Measurements from ENCODE around the gene PGM1. TPM values are rescaled to one million over a fixed set of nuclear protein-coding genes. Genes with fewer than 3 reads are reported as not detected.

PGM1 gene
- total RNA-seq, 1 experiment from 2014 or later = 111 TPM

GRCh38 chr1:63618011-63618410 lies 24.8 kb downstream of the PGM1 start:
- no peak for ATAC-seq
- no peaks in the 10 kb centered on the region for H3K36me3 Mint-ChIP-seq
- DNase-seq (ENCODE audit: low spot score) = no peak
- no peak overlapping the region for H3K4me3 Mint-ChIP-seq
- H3K27ac Mint-ChIP-seq = no peak overlapping the region
- peaks cover 29% of the 10 kb centered on the region for H3K4me1 Mint-ChIP-seq
- CTCF ChIA-PET = interaction anchor here (2.2 to 2.8 kb wide), 2 partner anchors 624 to 629 kb away, joined by 6 to 9 read pairs; no protein-coding TSS in a partner anchor
- POLR2A ChIA-PET = no interaction called here
- H3K9me3 Mint-ChIP-seq = no peaks in the 10 kb centered on the region
- TF ChIP-seq SP1 (CRISPR knock-in tag; conservative IDR thresholded peaks at IDR 0.05) (no peak), MLX (CRISPR knock-in tag; IDR thresholded peaks at IDR 0.05) (no peak), ZNF263 (CRISPR knock-in tag; IDR thresholded peaks at IDR 0.05; ENCODE audit: low read depth) (no peak), ZNF396 (CRISPR knock-in tag; IDR thresholded peaks at IDR 0.05; ENCODE audit: borderline replicate concordance) (no peak)
- H3K27me3 Mint-ChIP-seq (ENCODE audit: low read depth) = no peaks in the 10 kb centered on the region

GRCh38 chr1:63619558-63619957 lies 26.3 kb downstream of the PGM1 start:
- ChIA-PET POLR2A (no interaction called here), CTCF (interaction anchor here (1.0 kb wide), 1 partner anchor 55 kb away, joined by 3 read pairs; no protein-coding TSS in a partner anchor)
- Mint-ChIP-seq H3K27ac (no peak overlapping the region), H3K4me1 (peaks cover 38% of the 10 kb centered on the region), H3K36me3 (no peaks in the 10 kb centered on the region), H3K4me3 (no peak overlapping the region), H3K27me3 (ENCODE audit: low read depth) (no peaks in the 10 kb centered on the region), H3K9me3 (no peaks in the 10 kb centered on the region)
- DNase-seq (ENCODE audit: low spot score) (no peak), ATAC-seq (no peak)
- TF ChIP-seq FOXP1 (CRISPR knock-in tag; IDR thresholded peaks at IDR 0.05; ENCODE audit: borderline replicate concordance) = no peak

- ATAC-seq (no peak), DNase-seq (ENCODE audit: low spot score) (no peak)
- Mint-ChIP-seq H3K27ac (no peak overlapping the region), H3K4me3 (no peak overlapping the region), H3K4me1 (peaks cover 46% of the 10 kb centered on the region), H3K9me3 (no peaks in the 10 kb centered on the region), H3K27me3 (ENCODE audit: low read depth) (no peaks in the 10 kb centered on the region), H3K36me3 (no peaks in the 10 kb centered on the region)
- CTCF ChIA-PET = interaction anchor here (1.0 to 1.4 kb wide), 2 partner anchors 54 to 517 kb away, joined by 4 to 5 read pairs; no protein-coding TSS in a partner anchor
- POLR2A ChIA-PET = no interaction called here
- TF ChIP-seq SP1 (CRISPR knock-in tag; conservative IDR thresholded peaks at IDR 0.05) (no peak), FOXP1 (CRISPR knock-in tag; IDR thresholded peaks at IDR 0.05; ENCODE audit: borderline replicate concordance) (no peak), ZNF423 (CRISPR knock-in tag; IDR thresholded peaks at IDR 0.05) (no peak), MLX (CRISPR knock-in tag; IDR thresholded peaks at IDR 0.05) (no peak), FOXP4 (CRISPR knock-in tag; IDR thresholded peaks at IDR 0.05) (no peak), STAT6 (CRISPR knock-in tag; conservative IDR thresholded peaks at IDR 0.05; ENCODE audit: low read depth) (no peak), ATF2 (CRISPR knock-in tag; IDR thresholded peaks at IDR 0.05; ENCODE audit: borderline replicate concordance, low read depth) (no peak), PRRX2 (CRISPR knock-in tag; IDR thresholded peaks at IDR 0.05) (no peak), ZNF532 (CRISPR knock-in tag; IDR thresholded peaks at IDR 0.05; ENCODE audit: borderline replicate concordance) (no peak), ZNF512 (CRISPR knock-in tag; IDR thresholded peaks at IDR 0.05; ENCODE audit: borderline replicate concordance) (no peak), ATF3 (CRISPR knock-in tag; conservative IDR thresholded peaks at IDR 0.05) (no peak)
Observed at GRCh38 chr1:63620671-63621070, 27.5 kb downstream of the PGM1 start.

Data from WTC11 (cell line).